ENCODE data around the gene ZNF613. TPM values are rescaled to one million over a fixed set of nuclear protein-coding genes. Genes with fewer than 3 reads are reported as not detected.
"Not testable (repeated sequence)": the region's sequence is repeated elsewhere in the genome, so short reads cannot be mapped to it uniquely, and the experiment has no call there.

ZNF613 gene
- total RNA-seq, 1 experiment from 2014 or later, result 9.3 TPM

GRCh38 chr19:51938936-51939335 is 11.7 kb downstream of the ZNF613 start:
- DNase-seq (ENCODE audit: low spot score), result no peak

- DNase-seq (ENCODE audit: low spot score), result no peak
These were observed 17.7 kb downstream of the ZNF613 start for GRCh38 chr19:51944798-51945552.

- no peak for DNase-seq (ENCODE audit: low spot score)
These were observed 19.3 kb downstream of the ZNF613 start for GRCh38 chr19:51946602-51947001.

- no peak for DNase-seq (ENCODE audit: low spot score)
These were observed 21.7 kb downstream of the ZNF613 start for GRCh38 chr19:51948975-51949374.

GRCh38 chr19:51957846-51958245 is 30.6 kb downstream of the ZNF613 start:
- DNase-seq (ENCODE audit: low spot score), result not testable (repeated sequence)

GRCh38 chr19:51959791-51960190 is 32.5 kb downstream of the ZNF613 start:
- DNase-seq (ENCODE audit: low spot score), result no peak

GRCh38 chr19:51960621-51961233 is 33.5 kb downstream of the ZNF613 start:
- DNase-seq (ENCODE audit: low spot score), result not testable (repeated sequence)

GRCh38 chr19:51965583-51965982 is 38.3 kb downstream of the ZNF613 start:
- DNase-seq (ENCODE audit: low spot score), result no peak

- no peak for DNase-seq (ENCODE audit: low spot score)
These were observed 43.4 kb downstream of the ZNF613 start for GRCh38 chr19:51970718-51971117.

- DNase-seq (ENCODE audit: low spot score), result no peak
These were observed 44.4 kb downstream of the ZNF613 start for GRCh38 chr19:51971624-51972023.

- not testable (repeated sequence) for DNase-seq (ENCODE audit: low spot score)
These were observed 48.5 kb downstream of the ZNF613 start for GRCh38 chr19:51975787-51976186.

GRCh38 chr19:51976852-51977251 is 49.6 kb downstream of the ZNF613 start:
- DNase-seq (ENCODE audit: low spot score), result no peak

GRCh38 chr19:51977346-51977745 is 50.1 kb downstream of the ZNF613 start:
- DNase-seq (ENCODE audit: low spot score), result no peak

GRCh38 chr19:51978882-51979281 is 51.6 kb downstream of the ZNF613 start:
- DNase-seq (ENCODE audit: low spot score), result no peak

- DNase-seq (ENCODE audit: low spot score), result no peak
These were observed 53.0 kb downstream of the ZNF613 start for GRCh38 chr19:51980116-51980736.

- DNase-seq (ENCODE audit: low spot score), result not testable (repeated sequence)
These were observed 53.7 kb downstream of the ZNF613 start for GRCh38 chr19:51980926-51981325.

- DNase-seq (ENCODE audit: low spot score), result no peak
These were observed 56.1 kb downstream of the ZNF613 start for GRCh38 chr19:51983361-51983760.

GRCh38 chr19:51986309-51987291 is 59.3 kb downstream of the ZNF613 start, which contains the start of gene ZNF350:
ZNF350 (minus strand) TSS chr19:51986840; CDS start chr19:51974360, 12,480 bp downstream.
- DNase-seq (ENCODE audit: low spot score), result peak; percentile 99

- DNase-seq (ENCODE audit: low spot score), result no peak
These were observed 66.2 kb downstream of the ZNF613 start for GRCh38 chr19:51993422-51993821.

GRCh38 chr19:51994048-51994644 is 66.9 kb downstream of the ZNF613 start:
- DNase-seq (ENCODE audit: low spot score), result no peak
